GM23338 (cell line): ENCODE data around the gene CPXM1. TPM values are rescaled to one million over a fixed set of nuclear protein-coding genes. Genes with fewer than 3 reads are reported as not detected.

Source experiments
- CREB1 ChIP-seq: fragments of 250-450 bp; sonication (Bioruptor Pico); IDR thresholded peaks from 2 replicates; pipeline ENCODE4 v1.5.0; 2020; ENCODE audit warnings: low read depth, mild to moderate bottlenecking, moderate library complexity
- CTCF ChIP-seq, 2 experiments: fragments of 200-600 bp in 1 of 2; sonication (generic) in 1 of 2; conservative IDR thresholded peaks; 2 replicates each; pipeline versions ENCODE4 v1.5.1 to v1.6.1; 2016 to 2017; ENCODE audit warnings: antibody characterized with exemption in 2 of 2, low read depth in 2 of 2, mild to moderate bottlenecking in 2 of 2, moderate library complexity in 1 of 2
- ETS1 ChIP-seq: IDR thresholded peaks from 2 replicates; pipeline ENCODE4 v1.6.1; 2016; ENCODE audit warnings: antibody characterized with exemption
- EZH2 ChIP-seq: fragments of 200-600 bp; sonication (generic); IDR thresholded peaks from one replicate; pipeline ENCODE4 v1.8.0; 2017; ENCODE audit warnings: antibody characterized with exemption, mild to moderate bottlenecking, low read depth; ENCODE audit not compliant: unreplicated experiment
- JUNB ChIP-seq: IDR thresholded peaks from one replicate; pipeline ENCODE4 v1.6.1; 2016; ENCODE audit warnings: antibody characterized with exemption; ENCODE audit not compliant: unreplicated experiment
- POLR2AphosphoS5 ChIP-seq: IDR thresholded peaks from 2 replicates; pipeline ENCODE4 v1.6.1; 2016; ENCODE audit warnings: antibody characterized with exemption, low read depth
- STAT1 ChIP-seq: IDR thresholded peaks from one replicate; pipeline ENCODE4 v1.6.1; 2016; ENCODE audit warnings: antibody characterized with exemption; ENCODE audit not compliant: unreplicated experiment
- ZNF462 ChIP-seq: fragments of 250-450 bp; sonication (Bioruptor Pico); IDR thresholded peaks from 2 replicates; pipeline ENCODE4 v1.5.0; 2020; ENCODE audit warnings: mild to moderate bottlenecking, moderate library complexity
- polyA plus RNA-seq: library from polyadenylated mRNA; unstranded; fragments of >200 nt; fragmentation: Nextera tagmentation; extraction: Ambion mirVana; gene quantifications from 2 replicates; pipeline ENCODE4 v1.2.1, GENCODE V29; 2016
- total RNA-seq: library from RNA; depleted of rRNA; stranded (reverse); fragments of >200 nt; shearing (Covaris generic); gene quantifications from 2 replicates; pipeline ENCODE4 v1.2.3, GENCODE V29; 2014

CPXM1 gene
- total and polyA plus RNA-seq, 2 experiments from 2014 or later: 17.0 to 29.3 TPM

- TF ChIP-seq ZNF462 (no peak), CREB1 (CRISPR knock-in tag) (no peak), POLR2AphosphoS5 (no peak), ETS1 (no peak), JUNB (no peak), STAT1 (no peak), CTCF (conservative IDR thresholded peaks at IDR 0.05; ENCODE audit: low read depth in 2 of 2) (no peak), EZH2 (no peak)
Measured at GRCh38 chr20:2759603-2760296, 40.7 kb downstream of the CPXM1 start (continued).
